Astrocyte (in vitro differentiated cells and primary cell): Measurements from ENCODE around the gene PIGX.

Experiments used
- CTCF ChIP-seq: IDR thresholded peaks from 2 replicates; pipeline ENCODE4 v1.5.1; 2011; ENCODE audit warnings: low read depth, mild to moderate bottlenecking, inconsistent platforms, low read length, moderate library complexity; ENCODE audit not compliant: insufficient read depth
- EZH2 ChIP-seq: IDR thresholded peaks from 2 replicates; pipeline ENCODE4 v1.6.1; 2012; ENCODE audit warnings: mild to moderate bottlenecking, low read length, inconsistent platforms; ENCODE audit not compliant: insufficient read depth

GRCh38 chr3:196667056-196667825 lies 44.9 kb upstream of the PIGX start:
- TF ChIP-seq CTCF (no peak), EZH2 (no peak)
